ENCODE results near the gene ARL4C. TPM values are rescaled to one million over a fixed set of nuclear protein-coding genes. Genes with fewer than 3 reads are reported as not detected.

ARL4C gene
- total RNA-seq, 4 donors from 2014 or later: 0.32 to 3.6 (median 0.46) TPM

DNA sequence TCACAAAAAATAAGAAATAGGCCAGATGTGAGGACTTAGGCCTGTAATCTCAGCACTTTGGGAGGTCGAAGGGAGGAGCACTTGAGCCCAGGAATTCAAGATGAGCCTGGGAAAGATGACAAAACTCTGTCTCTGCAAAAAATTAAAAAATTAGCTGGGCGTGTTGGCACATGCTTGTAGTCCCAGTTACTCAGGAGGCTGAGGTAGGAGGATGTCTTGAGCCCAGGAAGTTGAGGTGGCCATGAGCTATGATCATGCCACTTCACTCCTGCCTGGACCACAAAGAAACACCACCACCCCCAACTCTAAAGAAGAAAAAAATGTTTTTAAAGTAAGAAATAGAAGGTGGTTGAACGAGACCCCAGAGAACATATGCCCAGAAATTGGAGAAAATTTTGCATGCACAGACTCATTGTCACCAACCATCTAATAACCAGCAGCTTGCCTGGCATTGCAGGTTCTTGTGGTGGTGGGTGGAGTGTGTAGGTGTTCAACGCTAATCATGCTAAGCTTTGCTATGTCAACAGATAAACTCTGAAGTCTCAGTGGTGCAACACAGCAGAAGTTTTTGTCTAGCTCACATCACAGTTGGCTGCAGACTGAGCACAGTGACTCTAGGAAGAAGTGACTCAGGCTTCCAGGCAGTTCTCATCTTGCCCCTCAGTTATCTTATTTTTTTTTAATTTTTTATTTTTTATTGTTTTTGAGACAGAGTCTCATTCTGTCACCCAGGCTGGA, 18.6 kb downstream of the ARL4C start:
- TF ChIP-seq POLR2A (IDR thresholded peaks at IDR 0.05) (no peak), CTCF (IDR thresholded peaks at IDR 0.05 in 4 of 5, conservative IDR thresholded peaks at IDR 0.05 in 1 of 5) (no peak)
- no peak for ATAC-seq
- Histone ChIP-seq H3K4me1 (no peaks in the 10 kb centered on the region), H3K4me3 (no peak overlapping the region), H3K27me3 (no peaks in the 10 kb centered on the region), H3K27ac (no peak overlapping the region), H3K9me3 (no peaks in the 10 kb centered on the region), H3K36me3 (no peaks in the 10 kb centered on the region)
- in situ Hi-C loops (cut with MboI; ENCODE audit: low sequenced_read_pairs in 4 of 4): loop anchor here in 1 of 4 donors (25.0 kb wide), 1 partner anchor 341 kb away; no protein-coding TSS in a partner anchor
- intact Hi-C loops (cut with DNase I; ENCODE audit: low total_unique reads): no loop called here
- DNase-seq: no peak

- Histone ChIP-seq H3K4me3 (no peak overlapping the region), H3K27ac (no peak overlapping the region), H3K4me1 (no peaks in the 10 kb centered on the region), H3K9me3 (no peaks in the 10 kb centered on the region), H3K27me3 (no peaks in the 10 kb centered on the region), H3K36me3 (no peaks in the 10 kb centered on the region)
- intact Hi-C loops (cut with DNase I; ENCODE audit: low total_unique reads) (no loop called here), in situ Hi-C loops (cut with MboI; ENCODE audit: low sequenced_read_pairs in 4 of 4) (loop anchor here in 1 of 4 donors (25.0 kb wide), 1 partner anchor 339 kb away; no protein-coding TSS in a partner anchor)
- TF ChIP-seq CTCF (IDR thresholded peaks at IDR 0.05 in 4 of 5, conservative IDR thresholded peaks at IDR 0.05 in 1 of 5) (no peak), POLR2A (IDR thresholded peaks at IDR 0.05) (no peak)
- DNase-seq: no peak
- ATAC-seq: no peak
Observed at GRCh38 chr2:234476766-234477165, 20.1 kb downstream of the ARL4C start.

DNA sequence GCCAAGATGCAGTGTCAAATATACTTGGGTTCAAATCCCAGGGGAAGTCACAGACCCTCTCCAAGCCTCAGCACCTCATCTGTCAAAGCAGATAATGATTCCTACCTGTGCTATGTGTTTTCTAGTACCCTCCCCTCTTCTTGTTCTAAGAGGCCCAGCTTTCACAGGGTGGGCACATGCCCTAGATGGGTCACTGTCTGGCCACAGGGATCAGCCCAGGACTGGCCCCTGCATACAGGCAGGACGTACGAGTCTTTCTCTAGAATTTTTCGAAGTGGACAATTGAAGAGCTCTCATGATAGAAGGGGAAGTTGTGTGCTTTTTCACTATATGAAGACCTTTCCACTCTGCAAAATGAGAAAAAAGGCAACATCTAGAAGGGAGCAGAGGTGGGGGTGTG, 22.2 kb downstream of the ARL4C start:
- no peaks in the 10 kb centered on the region for H3K4me1 ChIP-seq
- H3K9me3 ChIP-seq: no peaks in the 10 kb centered on the region
- ATAC-seq (no peak), DNase-seq (no peak)
- in situ Hi-C loops (cut with MboI; ENCODE audit: low sequenced_read_pairs in 4 of 4): loop anchor here in 1 of 4 donors (25.0 kb wide), 1 partner anchor 337 kb away; no protein-coding TSS in a partner anchor
- no peak for TF ChIP-seq POLR2A (IDR thresholded peaks at IDR 0.05)
- no peak for TF ChIP-seq CTCF (IDR thresholded peaks at IDR 0.05 in 4 of 5, conservative IDR thresholded peaks at IDR 0.05 in 1 of 5)
- H3K27ac ChIP-seq: no peak overlapping the region
- H3K4me3 ChIP-seq: no peak overlapping the region
- intact Hi-C loops (cut with DNase I; ENCODE audit: low total_unique reads): no loop called here
- H3K36me3 ChIP-seq: no peaks in the 10 kb centered on the region
- no peaks in the 10 kb centered on the region for H3K27me3 ChIP-seq

GRCh38 chr2:234472155-234472554, 24.7 kb downstream of the ARL4C start:
- in situ Hi-C loops (cut with MboI; ENCODE audit: low sequenced_read_pairs in 4 of 4): no loop called here
- Histone ChIP-seq H3K9me3 (no peaks in the 10 kb centered on the region), H3K27ac (no peak overlapping the region), H3K36me3 (no peaks in the 10 kb centered on the region), H3K4me1 (no peaks in the 10 kb centered on the region), H3K4me3 (no peak overlapping the region), H3K27me3 (no peaks in the 10 kb centered on the region)
- DNase-seq (no peak), ATAC-seq (no peak)
- intact Hi-C loops (cut with DNase I; ENCODE audit: low total_unique reads): no loop called here
- no peak for TF ChIP-seq CTCF (IDR thresholded peaks at IDR 0.05 in 4 of 5, conservative IDR thresholded peaks at IDR 0.05 in 1 of 5)
- no peak for TF ChIP-seq POLR2A (IDR thresholded peaks at IDR 0.05)
